SU-DHL-6 (cell line): ENCODE results near the gene MARK3.

Experiments used
- H2AFZ ChIP-seq: fragments of 200-600 bp; sonication (generic); 2 replicates; pipeline ENCODE4 v1.6.1; 2014; ENCODE audit warnings: low read depth, mild to moderate bottlenecking, moderate library complexity, mixed read lengths, antibody characterized with exemption, low read length; ENCODE audit not compliant: severe bottlenecking
- H3F3A ChIP-seq: fragments of 200-600 bp; shearing (Covaris generic); 2 replicates; pipeline ENCODE4 v1.6.0; 2016; ENCODE audit warnings: antibody characterized with exemption, mild to moderate bottlenecking; ENCODE audit not compliant: insufficient read depth
- H3K27ac ChIP-seq: fragments of 200-600 bp; sonication (generic); 2 replicates; pipeline ENCODE4 v1.5.1; 2016; ENCODE audit warnings: low read depth, mild to moderate bottlenecking, low read length, moderate library complexity, mixed read lengths
- H3K27me3 ChIP-seq: fragments of 200-600 bp; sonication (generic), shearing (Covaris generic); 2 replicates; pipeline ENCODE4 v1.6.0; 2014; ENCODE audit warnings: mild to moderate bottlenecking, low read length
- H3K36me3 ChIP-seq: fragments of 200-600 bp; sonication (generic); 2 replicates; pipeline ENCODE4 v1.6.1; 2014; ENCODE audit warnings: mild to moderate bottlenecking, low read length, mixed read lengths
- H3K4me2 ChIP-seq: fragments of 300-600, 200-600 bp; shearing (Covaris generic), sonication (generic); 2 replicates; pipeline ENCODE4 v1.6.0; 2014; ENCODE audit warnings: low read length, low read depth, mild to moderate bottlenecking; ENCODE audit not compliant: poor library complexity, severe bottlenecking
- H3K4me3 ChIP-seq: fragments of 200-600 bp; sonication (generic); 2 replicates; pipeline ENCODE4 v1.5.1; 2014; ENCODE audit warnings: antibody characterized with exemption, low read length, mild to moderate bottlenecking, mixed read lengths; ENCODE audit not compliant: insufficient read depth, poor library complexity, severe bottlenecking
- H3K79me2 ChIP-seq: fragments of 200-600 bp; sonication (generic); 2 replicates; pipeline ENCODE4 v1.6.1; 2014; ENCODE audit warnings: mild to moderate bottlenecking, low read length, moderate library complexity; ENCODE audit not compliant: insufficient read depth
- H3K9ac ChIP-seq: fragments of 200-600 bp; sonication (generic); 2 replicates; pipeline ENCODE4 v1.7.0; 2014; ENCODE audit warnings: mild to moderate bottlenecking, low read length
- H3K9me2 ChIP-seq: fragments of 200-600 bp; sonication (generic); replicated peaks from 2 replicates; pipeline ENCODE4 v1.6.1; 2014; ENCODE audit warnings: low read length; ENCODE audit not compliant: insufficient read depth
- H3K9me3 ChIP-seq: fragments of 200-600 bp; sonication (generic); 2 replicates; pipeline ENCODE4 v1.6.1; 2014; ENCODE audit warnings: low read length, mixed read lengths; ENCODE audit not compliant: insufficient read depth
- H4K20me1 ChIP-seq: fragments of 200-600 bp; sonication (generic); 2 replicates; pipeline ENCODE4 v1.6.1; 2014; ENCODE audit warnings: low read depth, mild to moderate bottlenecking, antibody characterized with exemption, low read length, moderate library complexity, mixed read lengths
- EZH2phosphoT487 ChIP-seq: fragments of 200-600 bp; sonication (generic), shearing (Covaris generic); conservative IDR thresholded peaks from 2 replicates; pipeline ENCODE4 v1.6.1; 2018; ENCODE audit warnings: mild to moderate bottlenecking, antibody characterized with exemption, low read length, moderate library complexity, mixed read lengths
- TF ChIP-seq, protein P1 (sequence below): fragments of 200-600 bp; sonication (generic); IDR thresholded peaks from one replicate; pipeline ENCODE4 v1.5.1; 2017; ENCODE audit warnings: antibody characterized with exemption, mild to moderate bottlenecking, low read length, moderate library complexity; ENCODE audit not compliant: insufficient read depth, poor library complexity, severe bottlenecking

MARK3 gene

GRCh38 chr14:103421556-103421955 lies 36.3 kb downstream of the MARK3 start:
- Histone ChIP-seq H3F3A (no peaks in the 10 kb centered on the region), H3K9ac (no peak overlapping the region), H3K4me3 (no peak overlapping the region), H3K27me3 (no peaks in the 10 kb centered on the region), H3K27ac (no peak overlapping the region), H3K9me2 (no peaks in the 10 kb centered on the region), H3K79me2 (peaks cover 21% of the 10 kb centered on the region), H3K9me3 (no peaks in the 10 kb centered on the region), H4K20me1 (no peaks in the 10 kb centered on the region), H2AFZ (no peak overlapping the region), H3K36me3 (no peaks in the 10 kb centered on the region), H3K4me2 (no peak overlapping the region)
- TF ChIP-seq EZH2phosphoT487: no peak
- TF ChIP-seq, protein P1, sequence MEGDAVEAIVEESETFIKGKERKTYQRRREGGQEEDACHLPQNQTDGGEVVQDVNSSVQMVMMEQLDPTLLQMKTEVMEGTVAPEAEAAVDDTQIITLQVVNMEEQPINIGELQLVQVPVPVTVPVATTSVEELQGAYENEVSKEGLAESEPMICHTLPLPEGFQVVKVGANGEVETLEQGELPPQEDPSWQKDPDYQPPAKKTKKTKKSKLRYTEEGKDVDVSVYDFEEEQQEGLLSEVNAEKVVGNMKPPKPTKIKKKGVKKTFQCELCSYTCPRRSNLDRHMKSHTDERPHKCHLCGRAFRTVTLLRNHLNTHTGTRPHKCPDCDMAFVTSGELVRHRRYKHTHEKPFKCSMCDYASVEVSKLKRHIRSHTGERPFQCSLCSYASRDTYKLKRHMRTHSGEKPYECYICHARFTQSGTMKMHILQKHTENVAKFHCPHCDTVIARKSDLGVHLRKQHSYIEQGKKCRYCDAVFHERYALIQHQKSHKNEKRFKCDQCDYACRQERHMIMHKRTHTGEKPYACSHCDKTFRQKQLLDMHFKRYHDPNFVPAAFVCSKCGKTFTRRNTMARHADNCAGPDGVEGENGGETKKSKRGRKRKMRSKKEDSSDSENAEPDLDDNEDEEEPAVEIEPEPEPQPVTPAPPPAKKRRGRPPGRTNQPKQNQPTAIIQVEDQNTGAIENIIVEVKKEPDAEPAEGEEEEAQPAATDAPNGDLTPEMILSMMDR: no peak

- Histone ChIP-seq H4K20me1 (no peaks in the 10 kb centered on the region), H3K79me2 (peaks cover 21% of the 10 kb centered on the region), H3K36me3 (no peaks in the 10 kb centered on the region), H3K9me3 (no peaks in the 10 kb centered on the region), H2AFZ (no peak overlapping the region), H3K27me3 (no peaks in the 10 kb centered on the region), H3K9me2 (no peaks in the 10 kb centered on the region), H3K9ac (no peak overlapping the region), H3K4me3 (no peak overlapping the region), H3F3A (peaks cover 2% of the 10 kb centered on the region; the same call in 1 of the 2 replicates), H3K4me2 (no peak overlapping the region), H3K27ac (no peak overlapping the region)
- TF ChIP-seq, protein P1: no peak
- TF ChIP-seq EZH2phosphoT487: no peak
Observed at GRCh38 chr14:103423050-103423461, 37.8 kb downstream of the MARK3 start.

- H3K27me3 ChIP-seq: no peaks in the 10 kb centered on the region
- no peak overlapping the region for H3K4me2 ChIP-seq
- H4K20me1 ChIP-seq: no peaks in the 10 kb centered on the region
- 0 out of 2 replicates have a peak, but pooled peaks cover 4% of the 10 kb centered on the region for H3K36me3 ChIP-seq
- no peaks in the 10 kb centered on the region for H3K9me3 ChIP-seq
- H2AFZ ChIP-seq: no peak overlapping the region
- H3K9ac ChIP-seq: no peak overlapping the region
- H3K27ac ChIP-seq: no peak overlapping the region
- H3K79me2 ChIP-seq: peaks cover 21% of the 10 kb centered on the region
- no peak overlapping the region for H3K4me3 ChIP-seq
- TF ChIP-seq EZH2phosphoT487: no peak
- TF ChIP-seq, protein P1: no peak
- H3K9me2 ChIP-seq: no peaks in the 10 kb centered on the region
- peaks cover 10% of the 10 kb centered on the region for H3F3A ChIP-seq
Observed at GRCh38 chr14:103427485-103428443, 42.5 kb downstream of the MARK3 start.
